GM20431 (cell line): ENCODE results near the gene CEP104.
"Not testable (repeated sequence)": the region's sequence is repeated elsewhere in the genome, so short reads cannot be mapped to it uniquely, and the experiment has no call there.

Experiments used
- in situ Hi-C: fragments of 300-500 bp; cut with MseI, MboI; formaldehyde crosslinking; loops from one replicate; pipeline ENCODE4 v1.15.0; 2020; ENCODE audit warnings: low sequenced_read_pairs; ENCODE audit not compliant: unreplicated experiment

Gene CEP104

GRCh38 chr1:3836421-3836820 lies 20.6 kb downstream of the CEP104 start:
- in situ Hi-C loops, result no loop called here

GRCh38 chr1:3834701-3835100 lies 22.3 kb downstream of the CEP104 start:
- in situ Hi-C loops, result no loop called here

GRCh38 chr1:3831689-3832088 lies 25.3 kb downstream of the CEP104 start:
- in situ Hi-C loops, result no loop called here

GRCh38 chr1:3828391-3828790 lies 28.6 kb downstream of the CEP104 start:
- in situ Hi-C loops, result no loop called here

GRCh38 chr1:3827813-3828307 lies 29.2 kb downstream of the CEP104 start:
- in situ Hi-C loops, result no loop called here

- in situ Hi-C loops, result no loop called here
Measured at GRCh38 chr1:3825356-3825755, 31.7 kb downstream of the CEP104 start.

GRCh38 chr1:3824650-3825049 lies 32.4 kb downstream of the CEP104 start:
- in situ Hi-C loops, result no loop called here

GRCh38 chr1:3822421-3822820 lies 34.6 kb downstream of the CEP104 start:
- in situ Hi-C loops, result no loop called here

GRCh38 chr1:3821908-3822307 lies 35.1 kb downstream of the CEP104 start:
- in situ Hi-C loops, result no loop called here

GRCh38 chr1:3821447-3821846 lies 35.6 kb downstream of the CEP104 start:
- in situ Hi-C loops, result no loop called here

- in situ Hi-C loops, result no loop called here
Measured at GRCh38 chr1:3821004-3821403, 36.0 kb downstream of the CEP104 start.

GRCh38 chr1:3820316-3820715 lies 36.7 kb downstream of the CEP104 start:
- in situ Hi-C loops, result no loop called here

GRCh38 chr1:3819771-3820200 lies 37.2 kb downstream of the CEP104 start:
- in situ Hi-C loops, result no loop called here

- in situ Hi-C loops, result no loop called here
Measured at GRCh38 chr1:3817821-3818597, 39.0 kb downstream of the CEP104 start.

- in situ Hi-C loops, result no loop called here
Measured at GRCh38 chr1:3817138-3817740, 39.8 kb downstream of the CEP104 start.

GRCh38 chr1:3816331-3817137 lies 40.5 kb downstream of the CEP104 start:
- in situ Hi-C loops, result no loop called here

- in situ Hi-C loops, result no loop called here
Measured at GRCh38 chr1:3814771-3815561, 42.0 kb downstream of the CEP104 start.

- in situ Hi-C loops, result no loop called here
Measured at GRCh38 chr1:3814065-3814464, 42.9 kb downstream of the CEP104 start.

- in situ Hi-C loops, result no loop called here
Measured at GRCh38 chr1:3811595-3811911, 45.5 kb downstream of the CEP104 start.

GRCh38 chr1:3810149-3810761 lies 46.8 kb downstream of the CEP104 start:
- in situ Hi-C loops, result not testable (repeated sequence)
